Measurements from ENCODE around the gene CLIC3. TPM values are rescaled to one million over a fixed set of nuclear protein-coding genes. Genes with fewer than 3 reads are reported as not detected.
A peak's percentile ranks its signal among the peaks of the same experiment; 100 is the strongest.
"Not testable (repeated sequence)": the region's sequence is repeated elsewhere in the genome, so short reads cannot be mapped to it uniquely, and the experiment has no call there.

The CLIC3 gene
- total RNA-seq, 1 donor from 2014 or later, result 154 TPM

GRCh38 chr9:137017071-137017470, 20.7 kb upstream of the CLIC3 start:
- no peak for ATAC-seq

GRCh38 chr9:137016436-137016835, 20.1 kb upstream of the CLIC3 start:
- no peak for ATAC-seq

GRCh38 chr9:137015976-137016375, 19.6 kb upstream of the CLIC3 start:
- ATAC-seq, result no peak

- no peak for ATAC-seq
Observed at GRCh38 chr9:137015540-137015930, 19.2 kb upstream of the CLIC3 start.

GRCh38 chr9:137014776-137015539, 18.6 kb upstream of the CLIC3 start:
- no peak for ATAC-seq

- no peak for ATAC-seq
Observed at GRCh38 chr9:137014166-137014565, 17.8 kb upstream of the CLIC3 start.

GRCh38 chr9:137013571-137013940, 17.2 kb upstream of the CLIC3 start:
- no peak for ATAC-seq

- no peak for ATAC-seq
Observed at GRCh38 chr9:137012694-137013570, 16.6 kb upstream of the CLIC3 start.

GRCh38 chr9:137011907-137012675, 15.7 kb upstream of the CLIC3 start:
- ATAC-seq, result no peak

- ATAC-seq, result no peak
Observed at GRCh38 chr9:137011156-137011555, 14.8 kb upstream of the CLIC3 start.

GRCh38 chr9:137009938-137010732, 13.8 kb upstream of the CLIC3 start:
- ATAC-seq, result no peak

GRCh38 chr9:137009217-137009616, 12.8 kb upstream of the CLIC3 start:
- ATAC-seq, result no peak

GRCh38 chr9:137008312-137008711, 11.9 kb upstream of the CLIC3 start:
- no peak for ATAC-seq

GRCh38 chr9:137007816-137008270, 11.5 kb upstream of the CLIC3 start:
- ATAC-seq, result no peak

- no peak for ATAC-seq
Observed at GRCh38 chr9:137007108-137007815, 10.9 kb upstream of the CLIC3 start.

GRCh38 chr9:137006116-137007003, 10.0 kb upstream of the CLIC3 start:
- peak; percentile 4 for ATAC-seq

GRCh38 chr9:137004285-137004684, 7.9 kb upstream of the CLIC3 start:
- not testable (repeated sequence) for ATAC-seq

- no peak for ATAC-seq
Observed at GRCh38 chr9:137002646-137003041, 6.3 kb upstream of the CLIC3 start.

GRCh38 chr9:137001857-137002645, 5.7 kb upstream of the CLIC3 start:
- no peak for ATAC-seq
